Body of pancreas (tissue), 4 donors: ENCODE measurements around the gene LRIT3. TPM values are rescaled to one million over a fixed set of nuclear protein-coding genes. Genes with fewer than 3 reads are reported as not detected.
"Not testable (repeated sequence)": the region's sequence is repeated elsewhere in the genome, so short reads cannot be mapped to it uniquely, and the experiment has no call there.

Source experiments
- ATAC-seq: fragments of 150-250 bp; one replicate; pipeline ENCODE4 v1.9.1; 2016
- DNase-seq, 4 donors: peaks; one replicate each; pipeline ENCODE4 v3.0.0-alpha.2; 2019
- H3K27ac ChIP-seq, 4 donors: fragments of 200-600 bp; sonication (generic); 1 replicate in 3 of 4; 2 replicates in 1 of 4; pipeline versions ENCODE4 v1.5.1 to v1.6.1; 2016 to 2019; ENCODE audit warnings: mild to moderate bottlenecking in 1 of 4, mixed read lengths in 1 of 4, moderate library complexity in 1 of 4
- H3K27me3 ChIP-seq, 2 donors: fragments of 200-600 bp; sonication (generic); one replicate each; pipeline ENCODE4 v1.6.0; 2016; ENCODE audit warnings: mild to moderate bottlenecking in 1 of 2
- H3K36me3 ChIP-seq, 2 donors: fragments of 200-600 bp; sonication (generic); replicated peaks in 1 of 2; 2 replicates each; pipeline ENCODE4 v1.5.1; 2016; ENCODE audit warnings: low read depth in 2 of 2; ENCODE audit not compliant: insufficient read depth in 1 of 2
- H3K4me1 ChIP-seq: fragments of 200-600 bp; sonication (generic); one replicate; pipeline ENCODE4 v1.6.0; 2016
- H3K4me3 ChIP-seq, 2 donors: fragments of 200-600 bp; sonication (generic); 1 replicate in 1 of 2; 2 replicates in 1 of 2; pipeline ENCODE4 v1.5.1; 2016 to 2019
- H3K9me3 ChIP-seq, 3 donors: fragments of 200-600 bp; sonication (generic); 1 replicate in 2 of 3; 2 replicates in 1 of 3; pipeline ENCODE4 v1.5.1; 2016
- POLR2A ChIP-seq, 3 donors: fragments of 450-650 bp; IDR thresholded peaks; one replicate each; pipeline ENCODE4 v1.6.1; 2016; ENCODE audit warnings: antibody characterized with exemption in 3 of 3, mild to moderate bottlenecking in 2 of 3
- WGBS, 2 donors: methylation state at CpG; one replicate each; pipeline ENCODE4 v1.1.5; 2017; 5-methylcytosine and 5-hydroxymethylcytosine counted together
- intact Hi-C: fragments of 100-400 bp; cut with DNase I; formaldehyde crosslinking; loops from one replicate; pipeline ENCODE4 v1.15.1; 2023
- total RNA-seq, 2 donors: library from RNA; depleted of rRNA; stranded (reverse); fragments of >200 nt; gene quantifications; one replicate each; pipeline ENCODE4 v1.1.0, GENCODE V29; 2016
- TF ChIP-seq, protein P1 (sequence below), 7 experiments: fragments of 450-650 bp in 4 of 7; fragments of 200-600 bp in 3 of 7; sonication (generic) in 3 of 7; IDR thresholded peaks; one replicate each; pipeline ENCODE4 v1.5.1; 2016 to 2019; ENCODE audit warnings: antibody characterized with exemption in 7 of 7

The LRIT3 gene
- total RNA-seq, 2 donors from 2014 or later: 0.26 TPM; not detected in 1

DNA sequence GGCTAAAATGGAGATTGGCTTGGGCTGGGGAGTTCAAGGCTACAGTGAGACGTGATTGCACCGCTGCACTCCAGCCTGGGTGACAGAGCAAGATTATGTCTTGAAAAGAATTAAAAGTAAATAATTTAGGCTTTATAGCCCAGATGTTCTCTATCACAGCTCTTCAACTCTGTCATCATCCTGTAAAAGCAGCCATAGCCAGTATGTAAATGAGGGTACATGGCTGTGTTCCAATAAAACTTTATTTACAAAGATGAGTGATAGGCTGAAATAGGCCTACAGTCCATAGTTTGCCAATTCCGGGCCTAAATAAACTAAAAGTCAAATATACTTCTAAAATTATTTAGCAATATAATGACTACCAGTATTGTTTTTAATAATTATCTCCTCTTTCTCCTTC is 10.9 kb upstream of the LRIT3 start:
- H3K27ac ChIP-seq: no peak overlapping the region
- intact Hi-C loops: loop anchor here (10.0 kb wide), 1 partner anchor 412 kb away; no protein-coding TSS in a partner anchor
- ATAC-seq (no peak), DNase-seq (no peak)
- no peak for TF ChIP-seq POLR2A (IDR thresholded peaks at IDR 0.05)
- TF ChIP-seq, protein P1, sequence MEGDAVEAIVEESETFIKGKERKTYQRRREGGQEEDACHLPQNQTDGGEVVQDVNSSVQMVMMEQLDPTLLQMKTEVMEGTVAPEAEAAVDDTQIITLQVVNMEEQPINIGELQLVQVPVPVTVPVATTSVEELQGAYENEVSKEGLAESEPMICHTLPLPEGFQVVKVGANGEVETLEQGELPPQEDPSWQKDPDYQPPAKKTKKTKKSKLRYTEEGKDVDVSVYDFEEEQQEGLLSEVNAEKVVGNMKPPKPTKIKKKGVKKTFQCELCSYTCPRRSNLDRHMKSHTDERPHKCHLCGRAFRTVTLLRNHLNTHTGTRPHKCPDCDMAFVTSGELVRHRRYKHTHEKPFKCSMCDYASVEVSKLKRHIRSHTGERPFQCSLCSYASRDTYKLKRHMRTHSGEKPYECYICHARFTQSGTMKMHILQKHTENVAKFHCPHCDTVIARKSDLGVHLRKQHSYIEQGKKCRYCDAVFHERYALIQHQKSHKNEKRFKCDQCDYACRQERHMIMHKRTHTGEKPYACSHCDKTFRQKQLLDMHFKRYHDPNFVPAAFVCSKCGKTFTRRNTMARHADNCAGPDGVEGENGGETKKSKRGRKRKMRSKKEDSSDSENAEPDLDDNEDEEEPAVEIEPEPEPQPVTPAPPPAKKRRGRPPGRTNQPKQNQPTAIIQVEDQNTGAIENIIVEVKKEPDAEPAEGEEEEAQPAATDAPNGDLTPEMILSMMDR (IDR thresholded peaks at IDR 0.05): no peak
- no peak overlapping the region for H3K4me3 ChIP-seq
- WGBS, 2 donors: 69 to 74% methylated on average over 3 of the region's 3 CpGs
- H3K36me3 ChIP-seq: no peaks in the 10 kb centered on the region
- H3K9me3 ChIP-seq: no peaks in the 10 kb centered on the region
- H3K27me3 ChIP-seq: no peaks in the 10 kb centered on the region
- H3K4me1 ChIP-seq: no peaks in the 10 kb centered on the region

DNA sequence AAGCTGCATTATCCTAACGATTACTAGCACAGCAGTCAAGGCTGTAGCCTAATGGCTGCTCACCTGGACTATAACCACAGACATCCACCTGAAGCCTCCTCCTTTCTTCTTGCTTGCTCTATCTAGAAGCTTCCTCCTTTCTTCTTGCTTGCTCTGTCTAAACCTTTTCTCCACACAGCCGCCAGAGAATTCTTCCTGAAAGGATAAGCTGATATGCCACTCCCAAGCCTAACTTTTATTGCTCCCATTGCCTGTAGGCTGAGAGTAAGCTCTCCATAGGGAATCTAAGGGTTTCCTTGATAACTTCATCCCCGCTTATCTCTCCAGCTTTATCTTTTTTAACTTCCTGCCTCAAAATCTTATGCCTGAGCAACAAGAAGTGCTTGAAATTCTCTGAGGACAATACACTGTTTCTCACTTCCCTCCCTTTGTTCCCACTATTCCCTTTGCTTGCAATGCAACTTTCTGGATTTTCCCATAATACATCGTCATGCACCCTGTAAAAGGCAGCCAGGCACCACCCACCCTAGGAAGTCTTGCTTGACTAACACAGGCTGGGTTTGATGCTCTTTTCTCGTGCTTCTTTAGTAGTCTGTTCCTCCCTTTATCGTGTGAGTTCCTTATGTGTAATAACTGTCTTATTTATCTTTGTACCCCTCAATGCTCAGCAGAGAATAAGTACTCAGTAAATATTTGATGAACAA is 1.4 kb upstream of the LRIT3 start:
- Histone ChIP-seq H3K4me1 (peaks cover 42% of the 10 kb centered on the region), H3K9me3 (no peaks in the 10 kb centered on the region), H3K36me3 (no peaks in the 10 kb centered on the region), H3K4me3 (no peak overlapping the region), H3K27me3 (no peaks in the 10 kb centered on the region), H3K27ac (no peak overlapping the region)
- intact Hi-C loops: no loop called here
- TF ChIP-seq POLR2A (IDR thresholded peaks at IDR 0.05): no peak
- TF ChIP-seq, protein P1 (IDR thresholded peaks at IDR 0.05): no peak
- WGBS, 2 donors: 20 to 30% methylated on average over 6 of the region's 6 CpGs
- ATAC-seq: no peak
- DNase-seq: no peak

DNA sequence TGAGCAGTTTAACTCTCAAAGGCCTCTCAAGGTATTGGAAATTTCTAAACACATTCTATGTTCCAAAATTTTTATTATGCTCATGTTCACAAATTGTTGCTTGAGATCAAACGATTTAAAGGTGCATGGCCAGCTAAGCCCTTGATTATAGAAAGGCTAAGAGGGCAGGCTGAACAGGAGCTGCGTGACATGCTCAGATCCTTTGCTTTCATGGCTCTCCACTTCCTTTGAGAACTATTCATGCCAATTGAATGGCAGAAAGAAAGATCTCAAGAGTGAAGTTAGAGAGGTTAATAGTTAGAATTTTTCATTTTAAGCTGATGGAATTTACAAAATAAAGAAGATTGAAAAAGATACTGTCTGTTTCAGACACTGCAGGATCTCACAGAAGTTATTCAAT is 594 bp downstream of the LRIT3 start:
- WGBS, 2 donors: 33 to 54% methylated on average over 2 of the region's 2 CpGs
- H3K27me3 ChIP-seq: no peaks in the 10 kb centered on the region
- no peak for DNase-seq
- ATAC-seq: no peak
- H3K4me3 ChIP-seq: no peak overlapping the region
- H3K9me3 ChIP-seq: no peaks in the 10 kb centered on the region
- H3K36me3 ChIP-seq: no peaks in the 10 kb centered on the region
- peaks cover 42% of the 10 kb centered on the region for H3K4me1 ChIP-seq
- TF ChIP-seq POLR2A (IDR thresholded peaks at IDR 0.05): no peak
- TF ChIP-seq, protein P1 (IDR thresholded peaks at IDR 0.05): no peak
- H3K27ac ChIP-seq: peak overlapping the region in 2 of 4 donors; percentile 23 to 47
- intact Hi-C loops: no loop called here

DNA sequence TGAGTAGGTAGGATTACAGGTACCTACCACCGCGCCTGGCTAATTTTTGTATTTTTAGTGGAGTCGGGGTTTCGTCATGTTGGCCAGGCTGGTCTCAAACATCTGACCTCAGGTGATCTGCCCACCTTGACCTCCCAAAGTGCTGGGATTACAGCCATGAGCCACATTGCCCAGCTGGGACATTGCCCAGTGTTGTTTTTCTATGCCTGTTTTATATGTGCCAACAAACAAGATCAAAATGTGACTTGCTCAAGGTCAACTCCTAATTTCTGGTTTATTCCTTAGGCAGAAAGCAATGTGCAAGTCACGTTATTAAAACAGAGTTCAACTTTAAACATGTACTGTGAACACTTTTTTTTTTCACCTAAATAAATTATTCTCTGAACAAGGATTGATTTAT is 2.7 kb downstream of the LRIT3 start:
- WGBS, 2 donors: 39 to 40% methylated on average over 5 of the region's 5 CpGs
- ATAC-seq (peak; percentile 75), DNase-seq (peak; percentile 48 to 62 (median 57))
- Histone ChIP-seq H3K36me3 (no peaks in the 10 kb centered on the region), H3K9me3 (no peaks in the 10 kb centered on the region), H3K27ac (peak overlapping the region in 2 of 4 donors; percentile 16 to 18), H3K4me3 (no peak overlapping the region), H3K27me3 (no peaks in the 10 kb centered on the region), H3K4me1 (peaks cover 37% of the 10 kb centered on the region)
- intact Hi-C loops: no loop called here
- TF ChIP-seq, protein P1 (IDR thresholded peaks at IDR 0.05): no peak
- no peak for TF ChIP-seq POLR2A (IDR thresholded peaks at IDR 0.05)

DNA sequence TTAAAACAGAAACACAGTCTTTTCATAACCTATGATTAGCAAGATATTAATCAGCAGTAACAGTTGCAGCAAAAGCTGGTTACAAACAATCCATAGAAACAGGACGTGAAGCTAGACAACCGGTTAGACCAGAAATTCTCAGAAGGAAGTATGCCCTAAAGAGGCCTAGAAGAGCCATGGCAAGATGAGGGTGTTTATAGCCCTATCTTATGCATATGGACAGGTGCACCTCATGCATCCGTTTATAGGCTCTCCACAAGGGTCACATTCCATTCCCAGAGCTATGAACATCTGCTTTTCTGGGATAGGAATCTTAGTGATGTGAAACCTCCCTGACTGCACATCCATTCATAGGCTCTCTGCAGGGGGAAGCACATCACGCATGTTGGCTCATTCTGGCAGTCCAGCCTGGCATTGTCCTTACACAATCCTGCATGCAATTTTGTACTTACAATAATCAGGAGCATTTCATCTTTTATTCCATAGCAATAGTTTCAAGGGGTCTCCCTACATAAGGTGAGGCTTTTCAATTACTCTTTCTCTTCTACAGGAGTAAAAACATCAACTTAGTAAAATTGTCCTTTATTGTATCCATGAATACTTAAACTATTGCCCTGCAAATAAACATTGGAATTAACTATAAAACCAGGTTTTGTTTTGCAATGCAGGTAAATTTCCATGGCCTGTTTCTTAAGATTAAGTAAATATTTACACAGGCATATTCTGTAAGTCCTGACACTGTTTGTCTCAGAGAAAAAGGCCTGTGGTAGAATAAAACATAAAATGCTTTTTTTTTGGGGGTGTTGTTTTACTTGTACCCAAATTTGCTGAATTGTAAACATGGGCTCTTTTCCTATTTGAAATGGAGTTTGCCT is 11.8 kb downstream of the LRIT3 start:
- DNase-seq, H3K4me3 ChIP-seq, H3K9me3 ChIP-seq, intact Hi-C loops, ATAC-seq, H3K27ac ChIP-seq, H3K36me3 ChIP-seq, H3K27me3 ChIP-seq: not testable (repeated sequence)
- peaks cover 11% of the 10 kb centered on the region for H3K4me1 ChIP-seq
- WGBS, 2 donors: 60 to 76% methylated on average over 4 of the region's 4 CpGs
